Progenitor cell of endocrine pancreas (in vitro differentiated cells): ENCODE data around the gene IFIT5. TPM values are rescaled to one million over a fixed set of nuclear protein-coding genes. Genes with fewer than 3 reads are reported as not detected.
"Not testable (repeated sequence)": the region's sequence is repeated elsewhere in the genome, so short reads cannot be mapped to it uniquely, and the experiment has no call there.

Experiments used
- DNase-seq: peaks from one replicate; pipeline ENCODE4 v3.0.0; 2021; ENCODE audit warnings: low spot score; ENCODE audit not compliant: unreplicated experiment
- H3K27ac Mint-ChIP-seq: 2 replicates; pipeline ENCODE4 v1.8.0; 2021; ENCODE audit warnings: mild to moderate bottlenecking, moderate library complexity, mixed read lengths
- H3K27me3 Mint-ChIP-seq: 2 replicates; pipeline ENCODE4 v1.8.0; 2021; ENCODE audit warnings: mixed read lengths
- H3K36me3 Mint-ChIP-seq: 2 replicates; pipeline ENCODE4 v1.8.0; 2022; ENCODE audit warnings: mixed read lengths; ENCODE audit not compliant: insufficient read depth
- H3K4me1 Mint-ChIP-seq: 2 replicates; pipeline ENCODE4 v1.8.0; 2021; ENCODE audit warnings: low read depth, mixed read lengths
- H3K4me3 Mint-ChIP-seq: 2 replicates; pipeline ENCODE4 v1.8.0; 2021; ENCODE audit warnings: low read depth, mild to moderate bottlenecking, moderate library complexity, mixed read lengths
- H3K9me3 Mint-ChIP-seq: 2 replicates; pipeline ENCODE4 v1.8.0; 2021; ENCODE audit warnings: low read depth, mixed read lengths
- CTCF ChIP-seq: fragments of 200-600 bp; sonication (generic); IDR thresholded peaks from one replicate; pipeline ENCODE4 v1.5.0; 2021; ENCODE audit warnings: antibody characterized with exemption, mild to moderate bottlenecking; ENCODE audit not compliant: unreplicated experiment
- total RNA-seq: library from RNA; stranded (reverse); gene quantifications from 2 replicates; pipeline ENCODE4 v1.2.1, GENCODE V29; 2021

IFIT5 gene
- total RNA-seq, 1 donor from 2014 or later = 6.0 TPM

GRCh38 chr10:89428877-89429276, 14.5 kb downstream of the IFIT5 start:
- no peak overlapping the region for H3K27ac Mint-ChIP-seq
- DNase-seq = no peak
- peaks cover 2% of the 10 kb centered on the region for H3K36me3 Mint-ChIP-seq
- peaks cover 15% of the 10 kb centered on the region for H3K4me1 Mint-ChIP-seq
- H3K9me3 Mint-ChIP-seq = no peaks in the 10 kb centered on the region
- no peak for TF ChIP-seq CTCF
- H3K27me3 Mint-ChIP-seq = peaks cover 6% of the 10 kb centered on the region
- no peak overlapping the region for H3K4me3 Mint-ChIP-seq

GRCh38 chr10:89431977-89432376, 17.6 kb downstream of the IFIT5 start:
- no peak overlapping the region for H3K27ac Mint-ChIP-seq
- no peak overlapping the region for H3K4me3 Mint-ChIP-seq
- H3K9me3 Mint-ChIP-seq = no peaks in the 10 kb centered on the region
- no peak for DNase-seq
- H3K36me3 Mint-ChIP-seq = peaks cover 2% of the 10 kb centered on the region
- H3K4me1 Mint-ChIP-seq = peaks cover 5% of the 10 kb centered on the region
- TF ChIP-seq CTCF = no peak
- peaks cover 6% of the 10 kb centered on the region for H3K27me3 Mint-ChIP-seq

GRCh38 chr10:89438525-89438924, 24.2 kb downstream of the IFIT5 start:
- no peaks in the 10 kb centered on the region for H3K27me3 Mint-ChIP-seq
- peaks cover 4% of the 10 kb centered on the region for H3K36me3 Mint-ChIP-seq
- DNase-seq = no peak
- no peak overlapping the region for H3K4me3 Mint-ChIP-seq
- H3K27ac Mint-ChIP-seq = no peak overlapping the region
- peaks cover under 1% of the 10 kb centered on the region for H3K9me3 Mint-ChIP-seq
- TF ChIP-seq CTCF = no peak
- H3K4me1 Mint-ChIP-seq = no peaks in the 10 kb centered on the region

- H3K4me1 Mint-ChIP-seq = no peaks in the 10 kb centered on the region
- H3K27me3 Mint-ChIP-seq = no peaks in the 10 kb centered on the region
- H3K4me3 Mint-ChIP-seq = no peak overlapping the region
- no peak for DNase-seq
- no peak overlapping the region for H3K27ac Mint-ChIP-seq
- H3K9me3 Mint-ChIP-seq = peaks cover 4% of the 10 kb centered on the region
- no peak for TF ChIP-seq CTCF
- peaks cover 12% of the 10 kb centered on the region for H3K36me3 Mint-ChIP-seq
Observed at GRCh38 chr10:89440226-89441009, 26.1 kb downstream of the IFIT5 start.

GRCh38 chr10:89442289-89442688, 27.9 kb downstream of the IFIT5 start:
- Mint-ChIP-seq H3K36me3 (peaks cover 27% of the 10 kb centered on the region), H3K27ac (no peak overlapping the region), H3K4me1 (no peaks in the 10 kb centered on the region), H3K9me3 (peaks cover 19% of the 10 kb centered on the region), H3K27me3 (peaks cover under 1% of the 10 kb centered on the region), H3K4me3 (no peak overlapping the region)
- no peak for TF ChIP-seq CTCF
- no peak for DNase-seq

- not testable (repeated sequence) for H3K27ac Mint-ChIP-seq
Observed at GRCh38 chr10:89444819-89445218, 30.5 kb downstream of the IFIT5 start.

More at GRCh38 chr10:89444819-89445218, 30.5 kb downstream of the IFIT5 start:
- not testable (repeated sequence) for DNase-seq, H3K27me3 Mint-ChIP-seq, H3K4me1 Mint-ChIP-seq, H3K4me3 Mint-ChIP-seq
- H3K9me3 Mint-ChIP-seq = peaks cover 23% of the 10 kb centered on the region
- peaks cover 32% of the 10 kb centered on the region for H3K36me3 Mint-ChIP-seq
